ENCODE data around the gene RELL1.

The RELL1 gene

DNA sequence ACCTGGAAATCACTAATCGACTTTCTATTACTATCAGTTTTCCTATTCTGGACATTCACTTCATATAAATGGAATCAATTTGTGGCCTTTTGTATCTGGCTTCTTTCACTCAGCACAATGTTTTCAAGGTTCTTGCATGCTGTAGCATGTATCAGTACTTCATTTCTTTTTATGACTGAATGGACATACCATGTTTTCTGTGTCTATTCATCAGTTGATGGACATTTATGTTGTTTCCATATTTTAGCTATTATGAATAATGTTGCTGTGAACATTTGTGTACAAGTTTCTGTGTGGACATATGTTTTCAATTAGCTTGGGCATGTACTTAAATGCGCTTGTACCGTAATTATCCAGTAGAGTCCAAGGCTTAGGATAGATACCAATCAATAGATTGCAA is 19.9 kb upstream of the RELL1 start:
- Histone ChIP-seq H2AFZ (ENCODE audit: low read depth, low read length) (no peak overlapping the region), H3K4ac (ENCODE audit: low read depth in 1 of 2, low read length in 2 of 2) (no peak overlapping the region)
- WGBS = 92% methylated on average over 3 of the region's 3 CpGs

GRCh38 chr4:37705571-37705970 is 19.4 kb upstream of the RELL1 start:
- Histone ChIP-seq H3K23ac (ENCODE audit: low read length in 2 of 2) (no peak overlapping the region), H3K79me1 (replicated peaks; ENCODE audit: low read length, poor library complexity, severe bottlenecking) (no peaks in the 10 kb centered on the region), H3K27me3 (ENCODE audit: control insufficient read depth in 1 of 2, insufficient read depth in 1 of 2, low read length in 2 of 2) (peaks cover 0 to 3% of the 10 kb centered on the region in 2 experiments), H3K18ac (ENCODE audit: low read depth in 1 of 2, low read length in 2 of 2) (no peak overlapping the region), H2BK5ac (ENCODE audit: low read depth, low read length, poor library complexity, severe bottlenecking) (no peak overlapping the region), H3K4me2 (ENCODE audit: low read length, poor library complexity, severe bottlenecking) (no peak overlapping the region), H3K9me3 (ENCODE audit: control insufficient read depth, low read length) (peaks cover 3% of the 10 kb centered on the region), H4K91ac (ENCODE audit: low read length) (no peak overlapping the region), H2BK120ac (ENCODE audit: low read depth, low read length) (no peak overlapping the region), H2AFZ (ENCODE audit: low read depth, low read length) (no peak overlapping the region), H3K14ac (ENCODE audit: low read length in 2 of 2) (no peak overlapping the region), H3K4ac (ENCODE audit: low read depth in 1 of 2, low read length in 2 of 2) (no peak overlapping the region), H2AK5ac (ENCODE audit: low read length, severe bottlenecking) (no peak overlapping the region), H3K27ac (ENCODE audit: low read length, poor library complexity, severe bottlenecking) (no peak overlapping the region), H4K8ac (ENCODE audit: low read length) (no peak overlapping the region), H2BK15ac (ENCODE audit: low read depth, poor library complexity, severe bottlenecking) (no peak overlapping the region), H3K4me3 (ENCODE audit: insufficient read depth in 1 of 2, low read depth in 1 of 2, low read length in 2 of 2) (no peak overlapping the region), H3K4me1 (ENCODE audit: control insufficient read depth, insufficient read depth, low read depth, low read length) (peaks cover 2% of the 10 kb centered on the region), H2BK12ac (ENCODE audit: low read length in 2 of 2) (no peak overlapping the region), H3K9ac (ENCODE audit: low read length) (no peak overlapping the region), H3K36me3 (ENCODE audit: control insufficient read depth in 1 of 2, insufficient read depth in 2 of 2, low read depth in 1 of 2, low read length in 2 of 2) (no peaks in the 10 kb centered on the region)
- 92% methylated on average over 4 of the region's 5 CpGs for WGBS
- no peak for DNase-seq

More for the DNA sequence above, 19.9 kb upstream of the RELL1 start:
- H2AK5ac ChIP-seq (ENCODE audit: low read length, severe bottlenecking) = no peak overlapping the region
- H3K18ac ChIP-seq (ENCODE audit: low read depth in 1 of 2, low read length in 2 of 2) = no peak overlapping the region
- no peak overlapping the region for H3K14ac ChIP-seq (ENCODE audit: low read length in 2 of 2)
- no peak overlapping the region for H4K91ac ChIP-seq (ENCODE audit: low read length)
- peaks cover 3% of the 10 kb centered on the region for H3K9me3 ChIP-seq (ENCODE audit: control insufficient read depth, low read length)
- H2BK120ac ChIP-seq (ENCODE audit: low read depth, low read length) = no peak overlapping the region
- no peak overlapping the region for H3K4me2 ChIP-seq (ENCODE audit: low read length, poor library complexity, severe bottlenecking)
- peaks cover 0 to 3% of the 10 kb centered on the region in 2 experiments for H3K27me3 ChIP-seq (ENCODE audit: control insufficient read depth in 1 of 2, insufficient read depth in 1 of 2, low read length in 2 of 2)
- no peak overlapping the region for H2BK5ac ChIP-seq (ENCODE audit: low read depth, low read length, poor library complexity, severe bottlenecking)
- H2BK15ac ChIP-seq (ENCODE audit: low read depth, poor library complexity, severe bottlenecking) = no peak overlapping the region
- no peak overlapping the region for H3K23ac ChIP-seq (ENCODE audit: low read length in 2 of 2)
- no peak overlapping the region for H2BK12ac ChIP-seq (ENCODE audit: low read length in 2 of 2)
- no peak for DNase-seq
- H3K27ac ChIP-seq (ENCODE audit: low read length, poor library complexity, severe bottlenecking) = no peak overlapping the region
- no peak overlapping the region for H3K9ac ChIP-seq (ENCODE audit: low read length)
- no peak overlapping the region for H3K4me3 ChIP-seq (ENCODE audit: insufficient read depth in 1 of 2, low read depth in 1 of 2, low read length in 2 of 2)
- H3K36me3 ChIP-seq (ENCODE audit: control insufficient read depth in 1 of 2, insufficient read depth in 2 of 2, low read depth in 1 of 2, low read length in 2 of 2) = no peaks in the 10 kb centered on the region
- no peak overlapping the region for H4K8ac ChIP-seq (ENCODE audit: low read length)
- peaks cover 2% of the 10 kb centered on the region for H3K4me1 ChIP-seq (ENCODE audit: control insufficient read depth, insufficient read depth, low read depth, low read length)
- H3K79me1 ChIP-seq (replicated peaks; ENCODE audit: low read length, poor library complexity, severe bottlenecking) = no peaks in the 10 kb centered on the region

- Histone ChIP-seq H3K79me1 (replicated peaks; ENCODE audit: low read length, poor library complexity, severe bottlenecking) (no peaks in the 10 kb centered on the region), H3K4ac (ENCODE audit: low read depth in 1 of 2, low read length in 2 of 2) (no peak overlapping the region), H2AFZ (ENCODE audit: low read depth, low read length) (no peak overlapping the region), H3K27me3 (ENCODE audit: control insufficient read depth in 1 of 2, insufficient read depth in 1 of 2, low read length in 2 of 2) (peaks cover 0 to 16% of the 10 kb centered on the region in 2 experiments), H2BK120ac (ENCODE audit: low read depth, low read length) (no peak overlapping the region), H3K14ac (ENCODE audit: low read length in 2 of 2) (no peak overlapping the region), H4K91ac (ENCODE audit: low read length) (no peak overlapping the region), H3K4me3 (ENCODE audit: insufficient read depth in 1 of 2, low read depth in 1 of 2, low read length in 2 of 2) (no peak overlapping the region), H2BK5ac (ENCODE audit: low read depth, low read length, poor library complexity, severe bottlenecking) (no peak overlapping the region), H3K18ac (ENCODE audit: low read depth in 1 of 2, low read length in 2 of 2) (no peak overlapping the region), H3K9me3 (ENCODE audit: control insufficient read depth, low read length) (no peaks in the 10 kb centered on the region), H2BK12ac (ENCODE audit: low read length in 2 of 2) (no peak overlapping the region), H3K4me2 (ENCODE audit: low read length, poor library complexity, severe bottlenecking) (no peak overlapping the region), H2AK5ac (ENCODE audit: low read length, severe bottlenecking) (no peak overlapping the region), H3K27ac (ENCODE audit: low read length, poor library complexity, severe bottlenecking) (no peak overlapping the region), H4K8ac (ENCODE audit: low read length) (no peak overlapping the region), H3K9ac (ENCODE audit: low read length) (no peak overlapping the region), H2BK15ac (ENCODE audit: low read depth, poor library complexity, severe bottlenecking) (no peak overlapping the region), H3K36me3 (ENCODE audit: control insufficient read depth in 1 of 2, insufficient read depth in 2 of 2, low read depth in 1 of 2, low read length in 2 of 2) (no peaks in the 10 kb centered on the region), H3K23ac (ENCODE audit: low read length in 2 of 2) (no peak overlapping the region), H3K4me1 (ENCODE audit: control insufficient read depth, insufficient read depth, low read depth, low read length) (peaks cover 1% of the 10 kb centered on the region)
- WGBS = 87% methylated on average over 5 of the region's 5 CpGs
- DNase-seq = no peak
These were observed 13.8 kb upstream of the RELL1 start for GRCh38 chr4:37699868-37700481.

DNA sequence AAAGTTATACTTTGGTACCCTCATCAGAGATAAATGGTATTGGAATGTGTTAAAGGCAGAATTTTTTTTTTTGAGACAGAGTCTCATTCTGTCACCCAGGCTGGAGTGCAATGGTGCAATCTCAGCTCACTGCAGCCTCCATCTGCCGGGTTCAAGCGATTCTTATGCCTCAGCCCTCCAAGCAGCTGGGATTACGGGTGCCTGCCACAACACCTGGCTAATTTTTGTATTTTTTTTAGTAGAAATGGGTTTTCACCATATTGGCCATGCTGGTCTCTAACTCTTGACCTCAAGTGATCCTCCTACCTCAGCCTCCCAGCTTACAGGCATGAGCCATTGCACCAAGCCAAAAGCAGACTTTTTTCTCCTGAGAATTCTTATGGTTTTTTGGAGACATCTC is 11.4 kb upstream of the RELL1 start:
- no peak overlapping the region for H2BK12ac ChIP-seq (ENCODE audit: low read length in 2 of 2)
- no peaks in the 10 kb centered on the region for H3K79me1 ChIP-seq (replicated peaks; ENCODE audit: low read length, poor library complexity, severe bottlenecking)

More for the DNA sequence above, 11.4 kb upstream of the RELL1 start:
- H2BK15ac ChIP-seq (ENCODE audit: low read depth, poor library complexity, severe bottlenecking) = no peak overlapping the region
- H3K27me3 ChIP-seq (ENCODE audit: control insufficient read depth in 1 of 2, insufficient read depth in 1 of 2, low read length in 2 of 2) = peaks cover 0 to 14% of the 10 kb centered on the region in 2 experiments
- WGBS = 93% methylated on average over 3 of the region's 3 CpGs
- H3K4ac ChIP-seq (ENCODE audit: low read depth in 1 of 2, low read length in 2 of 2) = no peak overlapping the region
- no peak overlapping the region for H3K23ac ChIP-seq (ENCODE audit: low read length in 2 of 2)
- no peak overlapping the region for H2BK5ac ChIP-seq (ENCODE audit: low read depth, low read length, poor library complexity, severe bottlenecking)
- H3K36me3 ChIP-seq (ENCODE audit: control insufficient read depth in 1 of 2, insufficient read depth in 2 of 2, low read depth in 1 of 2, low read length in 2 of 2) = no peaks in the 10 kb centered on the region
- H2AK5ac ChIP-seq (ENCODE audit: low read length, severe bottlenecking) = no peak overlapping the region
- H4K91ac ChIP-seq (ENCODE audit: low read length) = no peak overlapping the region
- no peak overlapping the region for H3K4me3 ChIP-seq (ENCODE audit: insufficient read depth in 1 of 2, low read depth in 1 of 2, low read length in 2 of 2)
- no peak overlapping the region for H3K18ac ChIP-seq (ENCODE audit: low read depth in 1 of 2, low read length in 2 of 2)
- no peak overlapping the region for H3K27ac ChIP-seq (ENCODE audit: low read length, poor library complexity, severe bottlenecking)
- no peak overlapping the region for H3K9ac ChIP-seq (ENCODE audit: low read length)
- no peak overlapping the region for H3K14ac ChIP-seq (ENCODE audit: low read length in 2 of 2)
- no peaks in the 10 kb centered on the region for H3K9me3 ChIP-seq (ENCODE audit: control insufficient read depth, low read length)
- H4K8ac ChIP-seq (ENCODE audit: low read length) = no peak overlapping the region
- DNase-seq = no peak
- H3K4me2 ChIP-seq (ENCODE audit: low read length, poor library complexity, severe bottlenecking) = no peak overlapping the region
- no peak overlapping the region for H2BK120ac ChIP-seq (ENCODE audit: low read depth, low read length)
- peaks cover 6% of the 10 kb centered on the region for H3K4me1 ChIP-seq (ENCODE audit: control insufficient read depth, insufficient read depth, low read depth, low read length)
- H2AFZ ChIP-seq (ENCODE audit: low read depth, low read length) = no peak overlapping the region
